IgD-negative memory B cell (primary cell): Measurements from ENCODE around the gene WDR86. TPM values are rescaled to one million over a fixed set of nuclear protein-coding genes. Genes with fewer than 3 reads are reported as not detected.

Source experiments
- H3K27ac Mint-ChIP-seq, 3 donors: one replicate each; pipeline ENCODE4 v1.8.0; 2020 to 2022; ENCODE audit warnings: mild to moderate bottlenecking in 3 of 3, mixed read lengths in 3 of 3, moderate library complexity in 1 of 3
- H3K27me3 Mint-ChIP-seq: one replicate; pipeline ENCODE4 v1.8.0; 2021; ENCODE audit warnings: mixed read lengths
- H3K36me3 Mint-ChIP-seq: one replicate; pipeline ENCODE4 v1.8.0; 2020; ENCODE audit warnings: mild to moderate bottlenecking, mixed read lengths
- H3K4me1 Mint-ChIP-seq, 3 donors: one replicate each; pipeline ENCODE4 v1.8.0; 2020 to 2022; ENCODE audit warnings: mixed read lengths in 3 of 3, mild to moderate bottlenecking in 1 of 3
- H3K4me3 Mint-ChIP-seq, 4 donors: one replicate each; pipeline ENCODE4 v1.8.0; 2020 to 2022; ENCODE audit warnings: mild to moderate bottlenecking in 4 of 4, mixed read lengths in 4 of 4, moderate library complexity in 3 of 4
- H3K9me3 Mint-ChIP-seq, 3 donors: one replicate each; pipeline ENCODE4 v1.8.0; 2020 to 2021; ENCODE audit warnings: mixed read lengths in 3 of 3, mild to moderate bottlenecking in 1 of 3
- polyA plus RNA-seq: library from polyadenylated mRNA; unstranded; fragments of 300-500 nt; fragmentation: Illumina TruSeq; gene quantifications from one replicate; pipeline ENCODE4 v1.2.3, GENCODE V29; 2021

WDR86 gene, protein sequence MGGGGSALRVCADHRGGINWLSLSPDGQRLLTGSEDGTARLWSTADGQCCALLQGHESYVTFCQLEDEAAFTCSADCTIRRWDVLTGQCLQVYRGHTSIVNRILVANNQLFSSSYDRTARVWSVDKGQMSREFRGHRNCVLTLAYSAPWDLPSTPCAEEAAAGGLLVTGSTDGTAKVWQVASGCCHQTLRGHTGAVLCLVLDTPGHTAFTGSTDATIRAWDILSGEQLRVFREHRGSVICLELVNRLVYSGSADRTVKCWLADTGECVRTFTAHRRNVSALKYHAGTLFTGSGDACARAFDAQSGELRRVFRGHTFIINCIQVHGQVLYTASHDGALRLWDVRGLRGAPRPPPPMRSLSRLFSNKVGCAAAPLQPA
- 0.54 TPM for polyA plus RNA-seq

DNA sequence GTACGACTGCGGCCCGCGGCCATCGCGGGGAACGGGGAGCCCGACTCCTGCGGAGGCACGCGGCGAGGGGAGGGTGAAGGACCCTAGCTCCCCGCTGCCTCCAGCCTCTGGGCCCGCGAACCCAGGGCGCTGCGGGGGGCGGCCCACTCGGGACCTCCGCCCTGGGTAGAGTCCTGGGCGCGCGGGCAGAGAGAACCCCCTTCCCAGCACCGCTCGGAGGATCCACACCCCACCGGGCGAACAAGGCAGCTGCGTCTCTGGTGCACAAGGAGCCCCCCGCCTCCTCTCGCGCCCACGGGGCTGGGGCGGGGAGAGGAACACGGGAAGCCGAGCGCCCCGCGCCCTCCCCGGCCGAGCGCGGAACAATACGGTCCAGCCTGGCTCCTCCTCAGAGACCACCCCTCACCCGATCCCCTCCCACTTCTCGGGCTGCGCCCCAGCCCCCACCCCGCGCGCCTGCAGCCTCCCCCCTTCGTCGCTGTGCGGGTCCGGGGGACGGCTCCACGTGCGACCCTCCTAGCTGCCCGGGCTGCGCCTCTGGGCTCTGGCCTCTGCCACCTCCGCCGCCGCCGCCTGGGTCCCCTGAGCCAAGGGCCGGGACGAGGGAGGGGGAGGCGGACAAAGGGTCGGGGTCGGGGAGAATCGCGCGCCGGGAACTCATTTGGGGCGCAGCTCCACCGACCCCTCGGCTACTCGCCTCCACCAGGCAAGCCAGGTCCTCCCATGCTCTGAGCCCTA lies at the start of gene WDR86:
WDR86 (minus strand) TSS at position 372 of the 738 bp plus-strand sequence. CDS start 449 bp downstream, outside the sequence.
- peak within 1 kb of the TSS; percentile 53 to 83 (median 83) for H3K27ac Mint-ChIP-seq
- peaks cover 10 to 14% (median 13%) of the 10 kb centered on the region in 3 donors for H3K4me1 Mint-ChIP-seq
- H3K9me3 Mint-ChIP-seq: peaks cover 0 to 1% (median 0%) of the 10 kb centered on the region in 3 donors
- H3K27me3 Mint-ChIP-seq: peaks cover 53% of the 10 kb centered on the region
- no peaks in the 10 kb centered on the region for H3K36me3 Mint-ChIP-seq
- peak within 1 kb of the TSS; percentile 42 to 84 (median 62) for H3K4me3 Mint-ChIP-seq

DNA sequence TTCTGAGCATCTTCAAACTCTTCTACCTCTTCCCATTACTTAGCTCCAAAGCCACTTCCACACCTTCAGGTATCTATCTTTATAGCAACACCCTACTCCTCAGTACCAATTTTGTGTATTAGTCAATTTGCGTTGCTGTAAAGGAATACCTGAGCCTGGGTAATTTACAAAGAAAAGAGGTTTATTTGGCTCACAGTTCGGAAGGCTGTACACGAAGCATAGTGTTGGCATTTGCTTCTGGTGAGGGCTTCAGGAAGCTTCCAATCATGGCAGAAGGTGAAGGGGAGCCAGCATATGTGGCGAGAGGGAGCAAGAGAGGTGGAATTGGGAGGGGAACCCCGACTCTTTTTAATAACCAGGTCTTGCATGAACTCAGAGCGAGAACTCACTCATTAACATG lies 47.7 kb upstream of the WDR86 start:
- H3K36me3 Mint-ChIP-seq: no peaks in the 10 kb centered on the region
- no peak overlapping the region for H3K4me3 Mint-ChIP-seq
- no peaks in the 10 kb centered on the region for H3K4me1 Mint-ChIP-seq
- H3K27ac Mint-ChIP-seq: no peak overlapping the region
- H3K9me3 Mint-ChIP-seq: peaks cover 2 to 4% (median 3%) of the 10 kb centered on the region in 3 donors
- H3K27me3 Mint-ChIP-seq: peaks cover 2% of the 10 kb centered on the region

DNA sequence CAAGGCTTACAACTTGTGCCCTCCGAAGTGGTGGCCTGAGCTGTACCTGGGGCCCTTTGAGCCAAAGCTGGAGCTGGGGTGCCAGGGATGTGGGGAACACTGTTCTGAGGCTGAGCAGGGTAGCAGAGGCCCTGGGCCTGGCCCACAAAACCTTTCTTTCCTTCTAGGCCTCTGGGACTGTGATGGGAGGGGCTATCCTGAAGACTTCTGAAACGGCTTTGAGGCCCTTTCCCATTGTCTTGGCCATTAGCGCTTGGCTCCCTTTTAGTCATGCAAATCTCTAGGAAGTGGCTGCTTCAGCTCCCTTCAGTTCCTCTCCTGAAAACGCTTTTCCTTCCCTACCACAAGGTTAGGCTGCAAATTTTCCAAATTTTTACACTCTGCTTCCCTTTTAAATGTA lies 46.9 kb upstream of the WDR86 start:
- Mint-ChIP-seq H3K27me3 (peaks cover 2% of the 10 kb centered on the region), H3K4me3 (no peak overlapping the region), H3K27ac (no peak overlapping the region), H3K4me1 (no peaks in the 10 kb centered on the region), H3K9me3 (peaks cover 0 to 3% (median 0%) of the 10 kb centered on the region in 3 donors), H3K36me3 (no peaks in the 10 kb centered on the region)

DNA sequence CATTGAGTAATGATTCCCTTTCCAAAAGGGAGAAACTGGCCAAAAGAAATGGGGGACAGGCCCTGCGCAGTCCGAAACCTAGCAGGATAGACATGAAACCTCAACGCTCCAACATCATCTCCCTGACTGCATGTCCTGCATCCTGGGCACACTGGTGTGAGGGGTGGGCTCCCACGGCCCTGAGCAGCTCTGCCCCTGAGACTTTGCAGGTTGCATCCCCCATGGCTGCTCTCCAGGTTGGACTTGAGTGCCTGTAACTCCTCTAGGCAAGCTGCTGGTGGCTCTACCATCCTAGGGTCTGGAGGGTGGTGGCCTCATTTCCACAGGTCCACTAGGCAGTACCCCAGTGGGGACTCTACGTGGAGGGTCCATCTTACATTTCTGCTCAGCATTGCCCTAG lies 46.4 kb upstream of the WDR86 start:
- Mint-ChIP-seq H3K36me3 (no peaks in the 10 kb centered on the region), H3K27me3 (peaks cover 4% of the 10 kb centered on the region), H3K27ac (no peak overlapping the region), H3K4me3 (no peak overlapping the region), H3K4me1 (no peaks in the 10 kb centered on the region), H3K9me3 (peaks cover 0 to 3% (median 0%) of the 10 kb centered on the region in 3 donors)

DNA sequence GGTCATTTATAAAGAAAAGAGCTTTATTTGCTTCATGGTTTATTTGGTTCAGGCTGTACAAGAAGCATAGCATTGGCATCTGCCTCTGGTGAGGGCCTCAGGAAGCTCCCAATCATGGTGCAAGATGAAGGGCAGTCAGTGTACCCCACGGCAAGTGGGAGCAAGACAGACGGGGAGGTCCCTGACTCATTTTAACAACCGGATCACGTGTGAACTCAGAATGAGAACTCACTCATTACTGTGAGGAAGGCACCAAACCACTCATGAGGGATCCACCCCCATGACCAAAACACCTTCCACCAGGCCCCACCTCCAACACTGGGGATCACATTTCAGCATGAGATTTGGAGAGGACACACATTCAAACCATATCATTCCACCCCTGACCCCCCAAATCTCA lies 45.9 kb upstream of the WDR86 start:
- H3K4me1 Mint-ChIP-seq: no peaks in the 10 kb centered on the region
- peaks cover 0 to 2% (median 0%) of the 10 kb centered on the region in 3 donors for H3K9me3 Mint-ChIP-seq
- H3K36me3 Mint-ChIP-seq: no peaks in the 10 kb centered on the region
- peaks cover 5% of the 10 kb centered on the region for H3K27me3 Mint-ChIP-seq
- no peak overlapping the region for H3K27ac Mint-ChIP-seq
- no peak overlapping the region for H3K4me3 Mint-ChIP-seq

DNA sequence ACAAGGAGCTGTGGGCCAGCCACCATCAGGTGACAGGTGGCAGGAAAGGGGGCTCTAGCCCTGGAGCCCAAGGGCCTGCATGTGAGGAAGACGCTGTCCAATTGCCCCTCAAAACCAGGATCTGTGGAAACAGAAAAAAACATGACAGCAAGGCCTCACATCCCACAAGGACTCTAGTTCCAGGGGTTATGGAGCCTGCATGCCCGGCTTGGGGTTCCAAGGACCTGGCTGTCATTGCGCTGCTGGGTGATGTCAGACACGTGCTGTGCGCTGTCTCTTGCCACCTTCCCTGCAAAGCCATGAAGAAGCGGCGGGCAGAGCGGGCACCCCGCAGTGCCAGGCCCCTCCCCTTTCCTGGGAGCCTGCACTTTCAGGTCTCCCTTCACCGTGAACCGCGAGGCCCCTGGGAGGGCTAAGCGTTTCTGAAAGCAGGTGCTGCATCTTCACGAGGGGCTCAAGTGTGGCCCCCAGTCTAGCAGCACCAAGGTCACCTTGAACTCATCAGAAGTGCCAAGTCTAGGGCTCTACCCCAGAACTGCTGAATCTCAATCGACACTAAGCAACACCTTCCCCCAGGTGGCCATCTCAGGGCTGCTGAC lies 45.2 kb upstream of the WDR86 start:
- no peaks in the 10 kb centered on the region for H3K36me3 Mint-ChIP-seq
- H3K27me3 Mint-ChIP-seq: peaks cover 4% of the 10 kb centered on the region
- no peaks in the 10 kb centered on the region for H3K9me3 Mint-ChIP-seq
- H3K4me1 Mint-ChIP-seq: no peaks in the 10 kb centered on the region
- H3K27ac Mint-ChIP-seq: no peak overlapping the region
- no peak overlapping the region for H3K4me3 Mint-ChIP-seq

DNA sequence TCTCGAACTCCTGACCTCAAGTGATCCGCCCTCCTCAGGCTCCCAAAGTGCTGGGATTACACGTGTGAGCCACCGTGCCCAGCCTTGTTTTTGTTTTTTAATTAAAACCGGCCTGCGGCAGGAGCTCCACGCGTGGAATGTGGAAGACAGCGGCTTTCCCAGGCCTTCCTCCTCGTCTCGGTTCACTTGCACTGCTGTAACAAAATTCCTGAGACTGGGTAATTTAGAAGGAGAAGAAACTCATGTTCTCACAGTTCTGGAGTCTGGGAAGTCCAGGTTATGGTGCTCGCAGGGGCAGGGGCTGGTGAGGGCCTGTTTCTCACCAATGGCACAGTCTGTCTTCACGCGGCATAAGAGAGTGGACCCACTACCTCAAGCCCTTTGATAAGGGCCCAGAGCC lies 44.5 kb upstream of the WDR86 start:
- no peaks in the 10 kb centered on the region for H3K4me1 Mint-ChIP-seq
- no peaks in the 10 kb centered on the region for H3K36me3 Mint-ChIP-seq
- H3K27me3 Mint-ChIP-seq: peaks cover 3% of the 10 kb centered on the region
- H3K9me3 Mint-ChIP-seq: no peaks in the 10 kb centered on the region
- H3K4me3 Mint-ChIP-seq: no peak overlapping the region
- H3K27ac Mint-ChIP-seq: no peak overlapping the region

DNA sequence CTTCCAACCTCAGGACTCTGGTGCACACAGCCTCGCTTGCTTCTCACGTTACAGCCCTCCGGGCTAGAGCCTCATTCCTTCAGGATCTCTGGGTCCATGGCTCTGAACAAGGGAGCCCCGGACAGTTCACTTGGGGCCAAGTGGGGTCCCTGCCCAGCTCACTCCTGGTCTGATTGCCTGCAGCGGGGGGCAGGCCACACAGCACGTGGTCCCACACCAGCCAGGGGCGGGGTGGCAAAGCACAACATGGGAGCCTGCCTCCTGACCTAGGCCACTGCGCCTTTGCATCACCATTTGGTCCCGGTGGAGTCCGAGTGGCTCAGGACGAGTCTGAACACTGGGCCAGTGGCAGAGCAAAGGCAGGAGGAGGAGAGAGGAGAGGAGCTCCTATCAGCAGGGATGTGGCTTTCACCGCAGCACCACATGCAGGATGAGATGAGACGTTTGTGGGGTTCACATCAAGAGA lies 43.5 kb upstream of the WDR86 start:
- no peak overlapping the region for H3K27ac Mint-ChIP-seq
- H3K4me3 Mint-ChIP-seq: no peak overlapping the region
- no peaks in the 10 kb centered on the region for H3K36me3 Mint-ChIP-seq
- no peaks in the 10 kb centered on the region for H3K4me1 Mint-ChIP-seq
- no peaks in the 10 kb centered on the region for H3K9me3 Mint-ChIP-seq
- peaks cover 3% of the 10 kb centered on the region for H3K27me3 Mint-ChIP-seq

DNA sequence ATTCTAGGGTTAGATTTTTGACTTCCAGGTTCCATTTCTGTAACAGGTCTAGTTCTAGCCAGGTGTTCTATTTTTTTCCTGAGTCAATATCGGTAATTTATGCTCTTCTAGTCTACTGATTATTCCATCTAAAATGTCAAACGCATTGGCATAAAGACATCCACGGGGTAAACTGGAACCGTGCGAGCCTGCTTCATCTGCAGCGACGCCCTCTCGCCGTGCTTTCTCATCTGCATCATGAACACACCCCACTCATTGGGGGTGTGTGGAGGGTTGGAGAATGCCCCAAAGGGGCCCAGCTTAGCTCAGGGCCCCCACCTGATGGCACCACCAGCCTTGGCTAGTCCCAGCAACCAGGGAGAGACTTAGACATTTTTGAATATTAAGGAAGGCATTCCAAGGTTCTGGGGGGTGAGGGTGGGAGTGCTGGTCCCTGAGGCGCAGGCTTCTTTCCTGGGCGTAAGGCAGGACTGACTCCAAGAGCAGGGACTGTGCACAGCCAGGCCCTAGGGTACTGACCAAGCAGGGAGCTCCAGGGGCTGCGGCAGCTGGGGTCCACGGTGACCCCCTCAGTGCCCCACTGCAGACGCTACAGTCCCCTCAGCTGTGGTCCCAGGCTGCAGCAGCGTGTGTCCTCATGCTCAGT lies 43.0 kb upstream of the WDR86 start:
- Mint-ChIP-seq H3K27me3 (peaks cover 3% of the 10 kb centered on the region), H3K9me3 (no peaks in the 10 kb centered on the region), H3K4me1 (no peaks in the 10 kb centered on the region), H3K36me3 (no peaks in the 10 kb centered on the region), H3K27ac (no peak overlapping the region), H3K4me3 (no peak overlapping the region)

DNA sequence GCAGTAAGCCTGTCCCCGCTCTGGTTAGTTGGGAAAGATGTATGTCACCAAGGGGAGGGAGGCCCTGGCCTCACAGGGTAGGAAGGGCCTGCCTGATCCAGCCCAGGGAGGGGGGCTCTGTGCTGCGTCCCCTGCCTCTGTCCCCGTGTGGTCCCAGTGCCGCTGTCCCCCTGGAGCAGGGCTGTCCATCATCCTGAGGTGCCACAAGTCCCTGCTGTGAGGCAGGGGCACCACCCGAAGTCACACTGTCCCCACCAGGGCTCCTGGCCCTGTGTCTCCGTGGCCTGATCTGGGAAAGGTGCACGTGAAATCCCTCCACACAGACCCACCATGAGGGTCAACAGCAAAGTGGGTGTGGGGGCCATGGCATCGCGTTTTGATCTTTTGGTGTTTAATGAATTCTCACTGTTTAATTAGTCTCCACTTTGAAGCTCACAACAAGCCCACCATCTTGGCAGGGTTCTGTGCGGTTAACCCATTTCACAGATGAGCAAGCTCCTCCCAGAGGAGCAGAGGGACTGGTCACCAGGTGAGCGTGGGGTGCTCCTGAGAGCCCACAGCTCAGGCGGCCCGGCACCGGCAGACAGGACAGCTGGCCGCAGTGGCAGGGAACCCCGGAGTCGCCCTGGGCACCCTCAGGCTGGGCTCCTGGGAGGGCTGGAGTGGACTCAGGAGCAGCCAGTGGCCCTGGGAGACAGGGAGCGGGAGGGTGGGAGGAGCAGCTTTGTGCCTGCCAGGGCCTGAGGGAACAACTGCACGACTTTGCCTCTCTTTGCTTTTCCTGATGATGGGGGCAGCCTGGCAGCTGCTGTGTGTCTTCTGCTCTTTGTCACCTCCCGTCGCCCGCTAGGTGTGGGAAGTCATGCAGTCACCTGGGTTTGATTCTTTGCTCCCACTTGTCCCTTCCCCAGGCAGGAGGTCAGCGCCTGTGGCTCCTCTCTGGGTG lies 42.1 kb upstream of the WDR86 start:
- no peaks in the 10 kb centered on the region for H3K4me1 Mint-ChIP-seq
- H3K36me3 Mint-ChIP-seq: no peaks in the 10 kb centered on the region
- no peaks in the 10 kb centered on the region for H3K9me3 Mint-ChIP-seq
- no peak overlapping the region for H3K4me3 Mint-ChIP-seq
- H3K27ac Mint-ChIP-seq: no peak overlapping the region
- peaks cover 6% of the 10 kb centered on the region for H3K27me3 Mint-ChIP-seq

DNA sequence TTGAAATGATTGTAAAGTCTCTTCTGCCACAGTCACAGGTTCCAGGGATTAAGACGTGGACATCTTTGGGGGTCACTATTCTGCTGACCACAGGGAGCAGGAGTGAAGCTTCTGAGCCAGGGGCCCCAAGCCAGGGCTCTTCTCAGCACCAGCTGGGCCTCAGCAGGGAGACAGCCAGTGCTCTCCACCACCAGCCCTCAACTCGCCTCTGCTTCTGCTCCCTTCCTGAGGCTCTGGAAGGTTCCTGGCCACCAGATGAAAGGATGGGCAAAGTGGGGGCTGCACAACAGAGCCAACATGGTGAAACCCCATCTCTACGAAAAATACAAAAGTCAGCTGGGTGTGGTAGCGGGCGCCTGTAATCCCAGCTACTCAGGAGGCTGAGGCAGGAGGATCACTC lies 41.3 kb upstream of the WDR86 start:
- Mint-ChIP-seq H3K27ac (no peak overlapping the region), H3K4me1 (no peaks in the 10 kb centered on the region), H3K27me3 (peaks cover 12% of the 10 kb centered on the region), H3K36me3 (no peaks in the 10 kb centered on the region), H3K9me3 (no peaks in the 10 kb centered on the region), H3K4me3 (peak overlapping the region in 1 of 4 donors; percentile 61)

DNA sequence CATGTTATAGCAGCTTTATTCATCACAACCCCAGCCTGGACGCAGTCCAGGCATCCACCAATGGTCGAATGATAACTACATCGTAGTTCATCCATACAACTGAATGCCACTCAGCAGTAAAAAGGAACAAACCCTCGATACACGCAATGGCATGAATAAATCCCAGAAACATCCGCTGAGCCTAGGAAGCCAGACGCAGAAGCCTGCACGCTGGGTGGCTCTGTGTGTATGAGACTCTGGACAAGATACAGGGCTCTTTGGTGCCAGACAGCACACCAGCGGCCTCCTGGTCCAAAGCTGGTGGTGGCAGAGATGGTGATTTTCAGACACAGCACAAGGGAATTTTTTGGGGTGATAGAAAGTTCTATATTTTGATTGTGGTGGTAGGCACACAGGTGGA lies 40.2 kb upstream of the WDR86 start:
- Mint-ChIP-seq H3K4me1 (no peaks in the 10 kb centered on the region), H3K27ac (peak overlapping the region in 2 of 3 donors; percentile 26 to 63), H3K9me3 (no peaks in the 10 kb centered on the region), H3K27me3 (peaks cover 12% of the 10 kb centered on the region), H3K36me3 (no peaks in the 10 kb centered on the region), H3K4me3 (peak overlapping the region in 3 of 4 donors; percentile 49 to 75 (median 75))

DNA sequence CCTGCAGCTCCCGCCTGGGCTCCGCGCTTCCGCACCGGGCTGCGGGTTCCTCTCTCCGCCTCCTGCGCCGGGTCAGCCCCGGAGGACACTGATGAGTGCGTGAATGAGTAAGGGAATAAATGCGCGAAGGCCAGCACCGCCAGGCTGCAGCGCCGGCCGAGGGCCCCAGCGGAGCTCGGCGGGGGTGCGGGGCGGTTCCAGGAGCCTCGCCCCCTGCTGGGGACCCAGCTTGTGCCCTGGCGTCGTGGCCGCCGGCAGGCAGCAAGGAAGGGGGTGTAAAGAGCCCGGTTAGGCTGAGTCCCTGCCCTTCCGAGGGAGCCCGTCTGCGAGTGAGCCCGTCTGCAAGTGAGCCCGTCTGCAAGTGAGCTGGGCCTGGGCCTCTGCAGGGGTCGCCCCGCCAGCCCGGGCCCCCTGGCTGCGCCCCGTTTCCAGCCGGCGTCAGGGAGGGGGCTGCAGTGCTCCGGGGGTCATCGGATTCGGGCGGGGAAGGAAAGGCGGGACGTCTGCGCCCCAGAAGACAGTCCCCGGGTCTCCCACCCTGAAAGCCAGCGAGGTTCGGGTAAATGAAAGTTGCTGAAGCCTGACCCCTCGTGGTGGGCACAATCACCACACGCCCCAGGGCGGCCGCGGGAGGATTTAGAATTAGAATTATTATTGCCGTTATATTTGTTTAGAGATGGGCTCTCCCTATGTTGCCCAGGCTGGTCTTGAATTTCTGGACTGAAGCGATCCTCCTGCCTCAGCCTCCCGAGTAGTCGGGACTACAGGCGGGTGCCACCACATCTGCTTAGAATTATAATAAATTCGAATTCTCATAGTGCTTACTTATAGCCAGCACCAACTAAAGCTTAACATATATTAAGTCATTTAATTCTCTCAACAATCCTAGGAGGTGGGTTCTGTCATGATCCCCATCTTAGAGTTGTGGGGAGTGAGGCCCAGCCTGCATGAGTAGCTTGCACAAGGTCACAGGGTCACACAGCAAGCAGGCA lies 38.7 kb upstream of the WDR86 start:
- Mint-ChIP-seq H3K27ac (no peak overlapping the region), H3K27me3 (peaks cover 12% of the 10 kb centered on the region), H3K4me3 (peak overlapping the region; percentile 82 to 93 (median 88))

More for the DNA sequence above, 38.7 kb upstream of the WDR86 start:
- H3K4me1 Mint-ChIP-seq: no peaks in the 10 kb centered on the region
- no peaks in the 10 kb centered on the region for H3K9me3 Mint-ChIP-seq
- no peaks in the 10 kb centered on the region for H3K36me3 Mint-ChIP-seq
